Keratinocyte (primary cell): ENCODE results near the gene KICS2. TPM values are rescaled to one million over a fixed set of nuclear protein-coding genes. Genes with fewer than 3 reads are reported as not detected.

Experiments used
- DNase-seq: peaks from one replicate; pipeline ENCODE4 v3.0.0-alpha.2; 2011; ENCODE audit warnings: low read depth, missing footprints, low spot score
- FAIRE-seq: peaks from 2 replicates; lab custom pipeline; 2011; peaks lifted over from hg19 to GRCh38; lab: Jason Lieb, UNC
- H2AFZ ChIP-seq: 2 replicates; pipeline ENCODE4 v1.6.0; 2012; ENCODE audit warnings: low read length, control low read depth, inconsistent platforms; ENCODE audit not compliant: control insufficient read depth
- H3K27ac ChIP-seq: 2 replicates; pipeline ENCODE4 v1.5.1; 2011; ENCODE audit warnings: low read length; ENCODE audit not compliant: control insufficient read depth, insufficient read depth
- H3K27me3 ChIP-seq: 3 replicates; pipeline ENCODE4 v1.6.0; 2011; ENCODE audit warnings: low read length; ENCODE audit not compliant: control insufficient read depth, insufficient read depth; ENCODE audit errors: extremely low read depth
- H3K36me3 ChIP-seq, 2 experiments: 2 replicates in 1 of 2; 3 replicates in 1 of 2; pipeline ENCODE4 v1.5.1; 2011; ENCODE audit warnings: low read length in 2 of 2, mild to moderate bottlenecking in 1 of 2; ENCODE audit not compliant: control insufficient read depth in 2 of 2, insufficient read depth in 2 of 2; ENCODE audit errors: extremely low read depth in 1 of 2
- H3K4me1 ChIP-seq: 3 replicates; pipeline ENCODE4 v1.5.1; 2011; ENCODE audit warnings: low read length; ENCODE audit not compliant: control insufficient read depth, insufficient read depth; ENCODE audit errors: extremely low read depth
- H3K4me2 ChIP-seq: 3 replicates; pipeline ENCODE4 v1.6.0; 2011; ENCODE audit warnings: low read depth, low read length; ENCODE audit not compliant: control insufficient read depth, insufficient read depth; ENCODE audit errors: extremely low read depth
- H3K4me3 ChIP-seq, 3 experiments: fragments of 200-600 bp in 1 of 3; sonication (generic) in 1 of 3; 2 replicates in 2 of 3; 3 replicates in 1 of 3; pipeline ENCODE4 v1.5.1; 2011 to 2016; ENCODE audit warnings: low read length in 3 of 3, mild to moderate bottlenecking in 3 of 3, control low read depth in 2 of 3, inconsistent platforms in 1 of 3, low read depth in 1 of 3, mixed read lengths in 1 of 3, mixed run types in 1 of 3, moderate library complexity in 1 of 3; ENCODE audit not compliant: control insufficient read depth in 2 of 3, insufficient read depth in 2 of 3; ENCODE audit errors: extremely low read depth in 1 of 3
- H3K79me2 ChIP-seq: 2 replicates; pipeline ENCODE4 v1.6.0; 2012; ENCODE audit warnings: low read length; ENCODE audit not compliant: control insufficient read depth, insufficient read depth
- H3K9ac ChIP-seq: 3 replicates; pipeline ENCODE4 v1.6.0; 2011; ENCODE audit warnings: low read length; ENCODE audit not compliant: control insufficient read depth, insufficient read depth; ENCODE audit errors: extremely low read depth
- H3K9me1 ChIP-seq: 3 replicates; pipeline ENCODE4 v1.6.0; 2011; ENCODE audit warnings: low read length; ENCODE audit not compliant: control insufficient read depth, insufficient read depth; ENCODE audit errors: extremely low read depth
- H3K9me3 ChIP-seq: 2 replicates; pipeline ENCODE4 v1.5.1; 2012; ENCODE audit warnings: low read depth, low read length; ENCODE audit not compliant: control insufficient read depth
- H4K20me1 ChIP-seq: 3 replicates; pipeline ENCODE4 v1.6.0; 2011; ENCODE audit warnings: low read length; ENCODE audit not compliant: control insufficient read depth, insufficient read depth; ENCODE audit errors: extremely low read depth
- CTCF ChIP-seq, 3 experiments: IDR thresholded peaks in 1 of 3; conservative IDR thresholded peaks in 1 of 3; optimal IDR thresholded peaks in 1 of 3; 2 replicates in 2 of 3; 3 replicates in 1 of 3; pipeline versions ENCODE3 to v1.5.1; 2011; ENCODE audit warnings: low read length in 3 of 3, mild to moderate bottlenecking in 3 of 3, moderate library complexity in 2 of 3, control low read depth in 1 of 3, inconsistent platforms in 1 of 3; ENCODE audit not compliant: insufficient read depth in 2 of 3; ENCODE audit errors: extremely low read depth in 1 of 3
- EZH2 ChIP-seq: IDR thresholded peaks from one replicate; pipeline ENCODE4 v1.6.1; 2012; ENCODE audit warnings: inconsistent platforms, mild to moderate bottlenecking, low read length, moderate library complexity
- dilution Hi-C: fragments of 300-500 bp; cut with MboI; formaldehyde crosslinking; loops from one replicate; pipeline ENCODE4 v1.7.0; 2020; ENCODE audit warnings: low sequenced_read_pairs; ENCODE audit not compliant: extremely low pct_ligation_motif_present
- polyA minus RNA-seq, 3 experiments: library from RNA; depleted of rRNA, polyadenylated mRNA; stranded (reverse); fragments of >200 nt; gene quantifications; 1 replicate in 1 of 3; 2 replicates in 1 of 3; 3 replicates in 1 of 3; pipeline ENCODE4 v1.2.3, GENCODE V29; 2011
- polyA plus RNA-seq, 5 experiments: library from polyadenylated mRNA; depleted of rRNA in 3 of 5; stranded (reverse) in 3 of 5; stranded (forward) in 1 of 5; unstranded in 1 of 5; fragments of >200 nt; gene quantifications; 1 replicate in 1 of 5; 2 replicates in 3 of 5; 3 replicates in 1 of 5; pipeline versions ENCODE4 v1.2.1 to v1.2.3, GENCODE V29; 2011 to 2012; ENCODE audit warnings: missing spikeins in 2 of 5, low read depth in 1 of 5, low replicate concordance in 1 of 5

The KICS2 gene
- polyA plus RNA-seq (5.2 to 6.2 TPM (median 5.7 TPM) in 3 replicates), polyA minus RNA-seq (5.8 to 8.8 TPM (median 6.4 TPM) in 3 replicates)
- polyA plus RNA-seq (2011; ENCODE audit: low read depth), result 2.0 TPM
- polyA plus RNA-seq (2011; cell fraction: cytosol; rRNA removed), result 4.0 and 5.7 TPM in 2 replicates
- 8.1 and 8.5 TPM in 2 replicates for polyA plus RNA-seq (2011; cell fraction: nucleus; rRNA removed)
- 4.5 and 6.5 TPM in 2 replicates for polyA plus RNA-seq (2012; ENCODE audit: low replicate concordance)
- polyA minus RNA-seq (2011; cell fraction: cytosol; rRNA and poly(A)+ RNA removed), result 9.4 TPM
- 6.0 and 8.9 TPM in 2 replicates for polyA minus RNA-seq (2011; cell fraction: nucleus; rRNA and poly(A)+ RNA removed)

GRCh38 chr12:64222009-64222765 is at the start of gene KICS2:
Gene KICS2 (minus strand): TSS chr12:64222296. CDS start chr12:64222237, 59 bp downstream.
- H3K9me1 ChIP-seq, result no peaks in the 10 kb centered on the region
- FAIRE-seq (peak; percentile 41), DNase-seq (peak; percentile 44)
- peaks cover 11% of the 10 kb centered on the region for H3K79me2 ChIP-seq
- peak within 1 kb of the TSS; percentile 63 to 96 (median 85) for H3K4me3 ChIP-seq
- peak within 1 kb of the TSS; percentile 98 for H3K4me2 ChIP-seq
- H4K20me1 ChIP-seq, result no peaks in the 10 kb centered on the region
- peak within 1 kb of the TSS; percentile 96 for H3K27ac ChIP-seq
- H3K4me1 ChIP-seq, result peaks cover 16% of the 10 kb centered on the region
- dilution Hi-C loops, result no loop called here
- no peaks in the 10 kb centered on the region for H3K36me3 ChIP-seq
- H2AFZ ChIP-seq, result peak within 1 kb of the TSS; percentile 99
- H3K9me3 ChIP-seq, result no peaks in the 10 kb centered on the region
- H3K9ac ChIP-seq, result peak within 1 kb of the TSS; percentile 99
- TF ChIP-seq CTCF (optimal IDR thresholded peaks at IDR 0.05 in 1 of 3, IDR thresholded peaks at IDR 0.05 in 1 of 3, conservative IDR thresholded peaks at IDR 0.05 in 1 of 3; ENCODE audit: extremely low read depth in 1 of 3, insufficient read depth in 2 of 3, low read length in 3 of 3) (no peak), EZH2 (no peak)
- H3K27me3 ChIP-seq, result no peaks in the 10 kb centered on the region

DNA sequence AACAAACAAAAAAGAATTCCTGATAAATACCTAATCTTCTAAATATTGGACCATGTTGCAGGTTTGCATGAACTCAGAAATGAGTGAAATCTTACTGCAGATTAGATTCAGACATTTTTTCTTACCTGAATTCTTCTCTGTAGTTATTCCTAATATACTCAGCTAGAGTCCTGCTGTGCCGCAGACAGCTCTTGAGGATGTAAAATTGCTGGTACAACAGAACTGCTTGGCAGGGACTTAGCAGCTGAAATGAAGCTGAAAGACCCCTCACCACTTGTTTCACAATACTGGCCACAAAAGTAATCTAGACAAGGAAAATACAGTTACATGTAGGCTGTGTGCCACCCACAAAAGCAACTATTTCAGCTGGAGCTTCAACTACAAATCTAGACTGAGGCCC is 48.3 kb upstream of the KICS2 start:
- FAIRE-seq (no peak), DNase-seq (no peak)
- no peak overlapping the region for H3K4me3 ChIP-seq
- no peaks in the 10 kb centered on the region for H4K20me1 ChIP-seq
- H3K27me3 ChIP-seq, result no peaks in the 10 kb centered on the region
- no peak overlapping the region for H3K9ac ChIP-seq
- no peak overlapping the region for H3K27ac ChIP-seq
- no peaks in the 10 kb centered on the region for H3K4me1 ChIP-seq
- no peaks in the 10 kb centered on the region for H3K9me1 ChIP-seq
- no peak overlapping the region for H2AFZ ChIP-seq
- TF ChIP-seq EZH2, result no peak
- TF ChIP-seq CTCF (optimal IDR thresholded peaks at IDR 0.05 in 1 of 3, IDR thresholded peaks at IDR 0.05 in 1 of 3, conservative IDR thresholded peaks at IDR 0.05 in 1 of 3; ENCODE audit: extremely low read depth in 1 of 3, insufficient read depth in 2 of 3, low read length in 3 of 3), result no peak
- no peak overlapping the region for H3K4me2 ChIP-seq
- dilution Hi-C loops, result loop anchor here (25.0 kb wide), 1 partner anchor 433 kb away; the partner anchor contains the start of gene SRGAP1
- no peaks in the 10 kb centered on the region for H3K36me3 ChIP-seq
- no peaks in the 10 kb centered on the region for H3K79me2 ChIP-seq
- no peaks in the 10 kb centered on the region for H3K9me3 ChIP-seq
